Hepatocyte (in vitro differentiated cells): ENCODE measurements around the gene VWA3A.

Experiments
- CTCF ChIP-seq: fragments of 200-600 bp; sonication (generic); IDR thresholded peaks from 2 replicates; pipeline ENCODE4 v1.5.1; 2016; ENCODE audit warnings: antibody characterized with exemption, mild to moderate bottlenecking; ENCODE audit not compliant: poor library complexity
- EZH2 ChIP-seq: fragments of 200-600 bp; sonication (generic); IDR thresholded peaks from 2 replicates; pipeline ENCODE4 v1.6.1; 2016; ENCODE audit warnings: antibody characterized with exemption, mild to moderate bottlenecking, borderline replicate concordance
- EZH2phosphoT487 ChIP-seq: fragments of 200-600 bp; sonication (generic); IDR thresholded peaks from one replicate; pipeline ENCODE4 v1.6.1; 2018; ENCODE audit warnings: antibody characterized with exemption, mild to moderate bottlenecking, low read depth, moderate library complexity; ENCODE audit not compliant: unreplicated experiment, severe bottlenecking

GRCh38 chr16:22098405-22099255 lies 6.3 kb downstream of the VWA3A start:
- TF ChIP-seq CTCF (peak; percentile 64), EZH2 (no peak), EZH2phosphoT487 (no peak)
